Adrenal gland (tissue), 5 donors: Measurements from ENCODE around the gene DSCAML1.
"Not testable (repeated sequence)": the region's sequence is repeated elsewhere in the genome, so short reads cannot be mapped to it uniquely, and the experiment has no call there.

Source experiments
- CTCF ChIP-seq, 6 experiments: fragments of 450-650 bp in 4 of 6; fragments of 200-600 bp in 2 of 6; sonication (generic) in 1 of 6; IDR thresholded peaks; 1 replicate in 5 of 6; 2 replicates in 1 of 6; pipeline versions ENCODE4 v1.5.1 to v1.8.0; 2016 to 2021; ENCODE audit warnings: antibody characterized with exemption in 6 of 6, mild to moderate bottlenecking in 2 of 6, moderate library complexity in 1 of 6
- POLR2A ChIP-seq, 2 donors: fragments of 450-650 bp; IDR thresholded peaks; one replicate each; pipeline ENCODE4 v1.6.1; 2017; ENCODE audit warnings: antibody characterized with exemption in 2 of 2, mild to moderate bottlenecking in 2 of 2, moderate library complexity in 1 of 2
- donor health status: DM: no; HTN: no; CAD: no.

GRCh38 chr11:117810056-117810451 lies 13.0 kb upstream of the DSCAML1 start:
- TF ChIP-seq CTCF, POLR2A (IDR thresholded peaks at IDR 0.05): not testable (repeated sequence)
